Skeletal muscle satellite cell (primary cell): ENCODE data around the gene EAF1. TPM values are rescaled to one million over a fixed set of nuclear protein-coding genes. Genes with fewer than 3 reads are reported as not detected.
A peak's percentile ranks its signal among the peaks of the same experiment; 100 is the strongest.
"Not testable (repeated sequence)": the region's sequence is repeated elsewhere in the genome, so short reads cannot be mapped to it uniquely, and the experiment has no call there.

Source experiments
- H3K27me3 ChIP-seq: 2 replicates; pipeline ENCODE4 v1.7.0; 2013; ENCODE audit warnings: low read length; ENCODE audit not compliant: control insufficient read depth, insufficient read depth
- H3K36me3 ChIP-seq: 2 replicates; pipeline ENCODE4 v1.7.0; 2013; ENCODE audit warnings: mild to moderate bottlenecking, control low read depth, low read length; ENCODE audit not compliant: insufficient read depth
- H3K4me1 ChIP-seq: 2 replicates; pipeline ENCODE4 v1.7.0; 2013; ENCODE audit warnings: low read length; ENCODE audit not compliant: control insufficient read depth, insufficient read depth
- H3K4me2 ChIP-seq: 2 replicates; pipeline ENCODE4 v1.7.0; 2013; ENCODE audit warnings: mild to moderate bottlenecking, low read length
- H3K4me3 ChIP-seq: 2 replicates; pipeline ENCODE4 v1.7.0; 2013; ENCODE audit warnings: low read length
- H3K9ac ChIP-seq: 2 replicates; pipeline ENCODE4 v1.7.0; 2013; ENCODE audit warnings: mild to moderate bottlenecking, low read depth, low read length, moderate library complexity
- H3K9me3 ChIP-seq: replicated peaks from 2 replicates; pipeline ENCODE4 v1.7.0; 2013; ENCODE audit warnings: mild to moderate bottlenecking, control low read depth, low read length
- total RNA-seq: library from RNA; depleted of rRNA; stranded (reverse); fragments of >200 nt; gene quantifications from 2 replicates; pipeline ENCODE4 v1.2.3, GENCODE V29; 2012; rRNA removed

Gene EAF1
- total RNA-seq = 24.3 and 29.3 TPM in 2 replicates

GRCh38 chr3:15427182-15427880 is at the start of gene EAF1, which contains the start of gene METTL6:
Gene EAF1, plus strand, starts transcription at chr3:15427598. Its CDS starts 182 bp downstream, at chr3:15427780.
Gene METTL6, minus strand, starts transcription at chr3:15427544. Its CDS starts 1,033 bp downstream, at chr3:15426511.
- Histone ChIP-seq H3K9me3 (no peaks in the 10 kb centered on the region), H3K9ac (peak within 1 kb of the TSS; percentile 91), H3K4me1 (peaks cover 12% of the 10 kb centered on the region), H3K36me3 (peaks cover 22% of the 10 kb centered on the region), H3K4me3 (peak within 1 kb of the TSS; percentile 97), H3K4me2 (peak within 1 kb of the TSS; percentile 84), H3K27me3 (no peaks in the 10 kb centered on the region)

GRCh38 chr3:15377961-15378791 is 49.2 kb upstream of the EAF1 start:
- H3K36me3 ChIP-seq = no peaks in the 10 kb centered on the region
- H3K4me2 ChIP-seq = peak overlapping the region; percentile 42
- peaks cover 4% of the 10 kb centered on the region for H3K4me1 ChIP-seq
- no peaks in the 10 kb centered on the region for H3K9me3 ChIP-seq
- no peak overlapping the region for H3K4me3 ChIP-seq
- no peak overlapping the region for H3K9ac ChIP-seq
- no peaks in the 10 kb centered on the region for H3K27me3 ChIP-seq

- no peak overlapping the region for H3K9ac ChIP-seq
- H3K36me3 ChIP-seq = no peaks in the 10 kb centered on the region
- no peak overlapping the region for H3K4me3 ChIP-seq
- H3K4me2 ChIP-seq = no peak overlapping the region
- no peaks in the 10 kb centered on the region for H3K27me3 ChIP-seq
- no peaks in the 10 kb centered on the region for H3K9me3 ChIP-seq
- H3K4me1 ChIP-seq = peaks cover 4% of the 10 kb centered on the region
Measured at GRCh38 chr3:15380980-15381890, 46.2 kb upstream of the EAF1 start.

- Histone ChIP-seq H3K4me2 (no peak overlapping the region), H3K9ac (no peak overlapping the region), H3K4me3 (no peak overlapping the region), H3K9me3 (no peaks in the 10 kb centered on the region), H3K36me3 (no peaks in the 10 kb centered on the region), H3K4me1 (peaks cover 10% of the 10 kb centered on the region), H3K27me3 (no peaks in the 10 kb centered on the region)
Measured at GRCh38 chr3:15382405-15382923, 44.9 kb upstream of the EAF1 start.

GRCh38 chr3:15384510-15385237 is 42.7 kb upstream of the EAF1 start:
- Histone ChIP-seq H3K9ac (no peak overlapping the region), H3K36me3 (no peaks in the 10 kb centered on the region), H3K4me2 (no peak overlapping the region), H3K4me1 (peaks cover 7% of the 10 kb centered on the region), H3K4me3 (no peak overlapping the region), H3K9me3 (no peaks in the 10 kb centered on the region), H3K27me3 (no peaks in the 10 kb centered on the region)

- not testable (repeated sequence) for H3K4me2 ChIP-seq, H3K9ac ChIP-seq, H3K4me1 ChIP-seq, H3K36me3 ChIP-seq, H3K9me3 ChIP-seq, H3K27me3 ChIP-seq, H3K4me3 ChIP-seq
Measured at GRCh38 chr3:15385238-15385695, 42.1 kb upstream of the EAF1 start.

GRCh38 chr3:15385901-15386653 is 41.3 kb upstream of the EAF1 start:
- Histone ChIP-seq H3K36me3 (no peaks in the 10 kb centered on the region), H3K9me3 (no peaks in the 10 kb centered on the region), H3K4me1 (peaks cover 7% of the 10 kb centered on the region), H3K9ac (no peak overlapping the region), H3K4me2 (no peak overlapping the region), H3K4me3 (no peak overlapping the region), H3K27me3 (no peaks in the 10 kb centered on the region)

GRCh38 chr3:15386654-15386955 is 40.8 kb upstream of the EAF1 start:
- not testable (repeated sequence) for H3K4me3 ChIP-seq, H3K9me3 ChIP-seq, H3K36me3 ChIP-seq, H3K27me3 ChIP-seq, H3K4me2 ChIP-seq, H3K4me1 ChIP-seq, H3K9ac ChIP-seq

- Histone ChIP-seq H3K27me3 (no peaks in the 10 kb centered on the region), H3K9ac (no peak overlapping the region), H3K9me3 (no peaks in the 10 kb centered on the region), H3K4me2 (no peak overlapping the region), H3K4me3 (no peak overlapping the region), H3K36me3 (no peaks in the 10 kb centered on the region), H3K4me1 (peaks cover 7% of the 10 kb centered on the region)
Measured at GRCh38 chr3:15387171-15387581, 40.2 kb upstream of the EAF1 start.

GRCh38 chr3:15387735-15388134 is 39.7 kb upstream of the EAF1 start:
- Histone ChIP-seq H3K4me3 (no peak overlapping the region), H3K36me3 (no peaks in the 10 kb centered on the region), H3K9ac (no peak overlapping the region), H3K27me3 (no peaks in the 10 kb centered on the region), H3K9me3 (no peaks in the 10 kb centered on the region), H3K4me1 (peaks cover 7% of the 10 kb centered on the region), H3K4me2 (no peak overlapping the region)
